ENCODE measurements around the gene KANK3. TPM values are rescaled to one million over a fixed set of nuclear protein-coding genes. Genes with fewer than 3 reads are reported as not detected.

KANK3 gene
- total and polyA plus RNA-seq, 10 of the 15 experiments (the other 5 are each of a cell fraction or from before 2014, with no cell fraction given) = 0.03 to 0.93 (median 0.22) TPM; not detected in 1

DNA sequence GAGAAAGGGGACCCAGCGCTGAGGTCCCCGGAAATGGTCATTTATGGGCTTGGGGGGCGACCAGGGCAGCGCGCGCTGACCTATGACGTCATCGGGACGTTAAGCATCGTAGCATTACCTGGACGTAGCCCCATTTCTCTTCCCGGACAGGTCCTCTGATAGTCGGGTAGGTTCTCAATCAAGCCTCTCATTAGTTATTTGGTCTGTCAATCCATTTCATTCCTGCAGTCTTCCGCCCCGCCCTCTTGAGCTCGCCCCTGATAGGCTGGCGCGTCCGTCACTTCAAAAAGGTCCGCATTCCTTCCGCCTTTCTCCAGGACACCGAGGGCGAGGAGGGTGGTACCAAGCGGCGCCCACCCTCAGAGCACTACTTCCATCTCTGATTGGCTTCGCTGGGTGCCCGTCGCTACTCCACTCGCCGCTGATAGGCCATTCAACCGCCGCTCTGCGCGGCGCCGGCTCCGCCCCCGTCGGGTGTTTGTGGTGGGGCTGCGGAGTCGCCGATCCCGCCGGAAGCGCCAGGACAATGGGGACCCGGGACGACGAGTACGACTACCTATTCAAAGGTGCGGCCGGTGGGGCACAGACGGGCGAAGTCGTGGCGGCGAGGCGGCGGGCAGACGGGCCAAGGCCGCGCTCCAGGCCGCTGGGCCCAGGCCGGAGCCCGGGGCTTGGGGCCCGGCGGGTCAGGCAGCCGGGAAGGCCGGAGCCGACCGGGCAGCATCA is 47.0 kb upstream of the KANK3 start, which contains the start of gene RAB11B (continued):
- TF ChIP-seq ZBTB33 (IDR thresholded peaks at IDR 0.05) = no peak
- TF ChIP-seq JUND (IDR thresholded peaks at IDR 0.05; ENCODE audit: low read depth, low read length) = peak; percentile 98
- peak; percentile 39; the same call in 1 of the 2 replicates for TF ChIP-seq E2F4 (IDR thresholded peaks at IDR 0.05; ENCODE audit: low read depth, low read length)
- TF ChIP-seq FOS (IDR thresholded peaks at IDR 0.05; ENCODE audit: borderline replicate concordance, extremely low read depth, insufficient read length) = peak; percentile 90
- no peak; the same call in 1 of the 2 replicates for TF ChIP-seq HCFC1 (IDR thresholded peaks at IDR 0.05; ENCODE audit: low read length)
- TF ChIP-seq WRNIP1 (IDR thresholded peaks at IDR 0.05; ENCODE audit: borderline replicate concordance, low read depth, low read length) = no peak
- TF ChIP-seq ZNF384 (IDR thresholded peaks at IDR 0.05; ENCODE audit: borderline replicate concordance, low read depth, low read length) = no peak
- peak; percentile 81 for TF ChIP-seq POLR2A (IDR thresholded peaks at IDR 0.05; ENCODE audit: low read depth, low read length)
- no peak for TF ChIP-seq SMAD1 (IDR thresholded peaks at IDR 0.05; ENCODE audit: low read depth, partially characterized antibody)
- TF ChIP-seq, protein P1, sequence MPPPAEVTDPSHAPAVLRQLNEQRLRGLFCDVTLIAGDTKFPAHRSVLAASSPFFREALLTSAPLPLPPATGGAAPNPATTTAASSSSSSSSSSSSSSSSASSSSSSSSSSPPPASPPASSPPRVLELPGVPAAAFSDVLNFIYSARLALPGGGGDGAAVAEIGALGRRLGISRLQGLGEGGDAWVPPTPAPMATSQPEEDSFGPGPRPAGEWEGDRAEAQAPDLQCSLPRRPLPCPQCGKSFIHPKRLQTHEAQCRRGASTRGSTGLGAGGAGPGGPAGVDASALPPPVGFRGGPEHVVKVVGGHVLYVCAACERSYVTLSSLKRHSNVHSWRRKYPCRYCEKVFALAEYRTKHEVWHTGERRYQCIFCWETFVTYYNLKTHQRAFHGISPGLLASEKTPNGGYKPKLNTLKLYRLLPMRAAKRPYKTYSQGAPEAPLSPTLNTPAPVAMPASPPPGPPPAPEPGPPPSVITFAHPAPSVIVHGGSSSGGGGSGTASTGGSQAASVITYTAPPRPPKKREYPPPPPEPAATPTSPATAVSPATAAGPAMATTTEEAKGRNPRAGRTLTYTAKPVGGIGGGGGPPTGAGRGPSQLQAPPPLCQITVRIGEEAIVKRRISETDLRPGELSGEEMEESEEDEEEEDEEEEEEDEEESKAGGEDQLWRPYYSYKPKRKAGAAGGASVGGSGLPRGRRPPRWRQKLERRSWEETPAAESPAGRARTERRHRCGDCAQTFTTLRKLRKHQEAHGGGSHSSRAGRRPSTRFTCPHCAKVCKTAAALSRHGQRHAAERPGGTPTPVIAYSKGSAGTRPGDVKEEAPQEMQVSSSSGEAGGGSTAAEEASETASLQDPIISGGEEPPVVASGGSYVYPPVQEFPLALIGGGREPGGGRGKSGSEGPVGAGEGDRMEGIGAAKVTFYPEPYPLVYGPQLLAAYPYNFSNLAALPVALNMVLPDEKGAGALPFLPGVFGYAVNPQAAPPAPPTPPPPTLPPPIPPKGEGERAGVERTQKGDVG (CRISPR knock-in tag; IDR thresholded peaks at IDR 0.05) = peak; percentile 89
- no peak for TF ChIP-seq RFX5 (IDR thresholded peaks at IDR 0.05; ENCODE audit: low read depth, low read length)
- peak; percentile 99 for TF ChIP-seq CREM (IDR thresholded peaks at IDR 0.05; ENCODE audit: low read depth)
- TF ChIP-seq ZSCAN29 (IDR thresholded peaks at IDR 0.05) = peak; percentile 73; the same call in 1 of the 2 replicates
- no peak for TF ChIP-seq IRF5 (IDR thresholded peaks at IDR 0.05; ENCODE audit: borderline replicate concordance)
- TF ChIP-seq TCF7 (IDR thresholded peaks at IDR 0.05; ENCODE audit: borderline replicate concordance) = no peak
- TF ChIP-seq IKZF1 (conservative IDR thresholded peaks at IDR 0.05) = peak; percentile 85
- peak; percentile 94 for TF ChIP-seq PBX3 (IDR thresholded peaks at IDR 0.05; ENCODE audit: insufficient replicate concordance, low read depth, low read length)
- TF ChIP-seq SUPT20H (IDR thresholded peaks at IDR 0.05; ENCODE audit: borderline replicate concordance, control insufficient read depth, low read depth, low read length) = no peak
- peak; percentile 85; the same call in 1 of the 2 replicates for TF ChIP-seq RB1 (IDR thresholded peaks at IDR 0.05; ENCODE audit: borderline replicate concordance)
- TF ChIP-seq EZH2 (IDR thresholded peaks at IDR 0.05; ENCODE audit: borderline replicate concordance, control insufficient read depth, low read depth, low read length) = no peak
- peak; percentile 99 for TF ChIP-seq NFYB (IDR thresholded peaks at IDR 0.05; ENCODE audit: insufficient read depth, low read depth, low read length)

Data from GM12878 (cell line).